Stimulated activated CD4-positive, alpha-beta T cell treated with anti-CD3 and anti-CD28 coated beads, TNF-alpha, amount 100 ng/mL, for 24 hours (primary cell): ENCODE measurements around the gene TREM1.
"Not testable (repeated sequence)": the region's sequence is repeated elsewhere in the genome, so short reads cannot be mapped to it uniquely, and the experiment has no call there.

Experiments used
- DNase-seq, 3 experiments: peaks; one replicate each; pipeline ENCODE4 v3.0.0-alpha.2; 2020; ENCODE audit warnings: low read depth in 3 of 3

The TREM1 gene

DNA sequence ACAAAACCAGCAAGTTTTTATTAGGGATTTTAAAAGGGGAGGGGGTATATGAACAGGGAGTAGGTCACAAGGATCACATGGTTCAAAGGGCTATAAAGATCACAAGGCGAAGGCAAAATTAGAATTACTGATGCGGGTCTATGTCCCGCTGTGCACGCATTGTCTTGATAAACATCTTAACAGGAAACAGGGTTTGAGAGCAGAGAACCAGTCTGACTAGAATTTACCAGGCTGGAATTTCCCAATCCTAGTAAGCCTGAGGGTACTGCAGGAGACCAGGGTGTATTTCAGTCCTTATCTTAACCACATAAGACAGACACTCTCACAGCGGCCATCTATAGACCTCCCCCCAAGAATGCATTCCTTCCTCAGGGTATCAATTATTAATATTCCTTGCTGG, 10.8 kb upstream of the TREM1 start:
- not testable (repeated sequence) for DNase-seq

DNA sequence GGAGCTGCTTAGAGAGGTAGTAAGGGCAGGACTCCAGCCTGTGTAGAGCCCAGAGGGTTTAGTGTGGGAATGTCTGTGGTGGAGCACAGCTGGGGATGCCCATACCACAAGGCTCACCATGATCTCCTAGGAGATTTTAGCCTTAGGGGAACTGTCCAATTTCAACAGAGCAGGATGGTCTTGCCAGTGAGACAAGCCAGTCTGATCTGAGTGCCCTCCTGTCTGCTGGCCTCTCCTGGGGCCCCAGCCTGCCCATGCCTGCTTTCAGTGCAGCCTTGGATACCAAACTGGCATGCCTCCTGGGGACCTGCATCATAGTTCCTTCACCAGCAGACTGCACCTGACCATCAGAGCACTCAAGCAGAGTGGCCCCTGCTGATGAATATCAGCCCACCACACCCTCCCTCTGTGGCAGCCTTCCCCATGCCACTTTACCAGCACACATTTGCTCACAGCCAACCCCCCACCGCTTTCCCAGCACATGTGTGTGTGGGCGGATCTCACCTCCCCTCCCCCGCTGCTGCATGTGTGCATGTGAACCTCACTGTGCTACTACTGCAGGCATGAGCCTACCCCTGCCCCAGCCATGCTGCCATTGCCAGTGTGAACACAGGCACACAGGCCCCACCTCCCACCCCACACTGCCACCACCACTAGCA, 7.9 kb upstream of the TREM1 start:
- DNase-seq: no peak

DNA sequence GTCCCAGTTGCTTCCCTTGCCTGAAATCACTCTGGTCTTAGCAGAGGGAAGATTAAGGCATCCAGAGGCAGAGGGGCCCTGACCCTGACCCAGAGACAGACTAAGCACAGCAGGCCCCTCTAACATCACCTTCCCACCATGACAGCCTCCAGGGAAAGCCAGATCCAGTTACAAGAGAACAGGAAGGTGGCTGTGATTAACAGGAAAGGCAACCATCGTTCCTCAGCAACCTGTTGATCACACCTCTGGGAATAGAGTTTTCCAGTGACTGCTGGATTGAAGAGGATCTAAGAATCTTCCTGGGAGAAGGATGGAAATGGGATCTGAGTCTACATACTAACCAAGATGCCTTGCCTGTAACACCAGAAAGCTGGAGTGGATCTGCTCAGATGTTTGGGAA, 5.2 kb upstream of the TREM1 start:
- DNase-seq: no peak

DNA sequence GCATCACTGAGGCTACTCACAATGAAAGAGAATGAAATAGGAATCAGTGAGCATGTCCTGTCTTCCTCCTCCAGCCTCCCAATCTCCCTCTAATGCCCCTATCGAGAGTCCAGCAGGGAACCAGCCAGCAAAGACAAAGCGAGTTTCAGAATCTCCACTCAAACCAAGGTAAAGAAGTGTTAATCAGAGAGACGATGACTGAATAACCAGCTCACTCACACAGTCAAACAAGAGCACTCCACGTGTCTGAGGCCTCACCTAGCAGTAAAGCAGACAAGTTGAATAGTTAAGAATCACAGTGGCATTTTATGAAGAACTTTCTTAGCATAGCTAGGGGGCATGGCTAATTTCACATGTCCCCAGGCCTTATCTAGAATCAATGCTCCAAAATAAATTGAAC, 3.3 kb upstream of the TREM1 start:
- DNase-seq: no peak

DNA sequence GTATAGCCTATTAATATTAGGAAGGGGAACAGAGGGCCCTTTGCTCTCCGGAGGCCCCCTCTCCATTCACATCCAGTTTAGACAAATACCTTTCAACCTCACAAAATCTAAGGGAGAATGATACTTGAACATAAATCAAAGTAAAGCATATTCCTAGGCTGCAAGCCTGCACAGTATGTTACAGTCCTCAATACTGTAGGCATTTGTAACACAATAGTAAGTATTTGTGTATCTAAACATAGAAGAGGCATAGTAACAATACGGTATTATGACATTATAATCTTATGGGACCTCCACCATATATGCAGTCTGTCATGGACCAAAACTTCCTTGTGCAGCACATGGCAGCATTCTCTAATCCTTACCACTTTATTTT, 2.3 kb upstream of the TREM1 start:
- DNase-seq: no peak

DNA sequence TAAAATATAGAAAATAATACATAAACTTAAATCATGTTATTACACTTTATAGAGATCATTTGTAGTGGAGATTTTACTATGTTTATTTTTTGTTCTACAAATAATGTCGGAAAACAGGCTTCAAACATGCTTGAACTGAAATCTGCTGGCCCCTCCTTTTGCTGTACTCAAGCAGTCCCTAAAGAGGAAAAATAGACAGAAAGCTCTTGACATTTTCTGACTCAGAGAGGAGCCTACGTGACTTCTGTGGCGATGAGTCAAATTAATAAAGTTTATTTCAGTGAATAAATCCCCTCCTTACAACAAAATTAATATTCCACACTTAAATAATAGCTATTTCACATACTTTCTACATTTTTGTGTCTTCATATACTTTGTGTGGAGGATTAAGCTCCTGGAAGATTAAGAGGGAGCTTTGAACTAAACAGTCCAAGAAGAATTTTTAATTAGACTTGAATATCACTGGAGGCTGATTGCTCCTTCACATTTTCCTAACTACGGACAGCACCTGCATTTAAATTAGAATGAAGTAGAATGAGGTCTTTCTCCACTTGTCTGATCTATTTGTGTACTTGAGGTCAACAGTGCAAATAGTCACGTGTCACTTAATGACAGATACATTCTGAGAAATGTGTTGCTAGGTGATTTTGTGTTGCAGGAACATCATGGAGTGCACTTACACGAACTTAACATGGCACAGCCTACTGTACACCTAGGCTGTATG, 1.7 kb upstream of the TREM1 start:
- no peak for DNase-seq

DNA sequence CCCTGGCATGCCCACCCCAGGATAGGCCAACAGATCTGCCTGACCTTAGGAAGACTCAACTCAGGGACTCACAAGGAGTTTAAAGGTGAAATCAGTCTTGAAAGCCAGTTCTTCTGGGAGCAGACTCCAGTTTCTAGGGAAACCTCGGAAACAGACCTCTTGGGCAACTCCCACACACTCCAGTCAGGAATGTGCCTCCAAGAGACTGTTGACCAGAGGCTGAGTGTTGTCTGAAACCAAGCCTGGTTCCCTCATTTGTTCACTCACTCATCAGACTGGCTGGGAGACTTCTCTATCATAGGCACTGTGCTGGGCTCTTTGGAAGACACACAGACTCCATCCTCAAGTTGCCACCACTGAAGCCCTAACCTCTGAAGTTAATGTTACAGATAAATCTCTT, 1.8 kb downstream of the TREM1 start:
- no peak for DNase-seq

DNA sequence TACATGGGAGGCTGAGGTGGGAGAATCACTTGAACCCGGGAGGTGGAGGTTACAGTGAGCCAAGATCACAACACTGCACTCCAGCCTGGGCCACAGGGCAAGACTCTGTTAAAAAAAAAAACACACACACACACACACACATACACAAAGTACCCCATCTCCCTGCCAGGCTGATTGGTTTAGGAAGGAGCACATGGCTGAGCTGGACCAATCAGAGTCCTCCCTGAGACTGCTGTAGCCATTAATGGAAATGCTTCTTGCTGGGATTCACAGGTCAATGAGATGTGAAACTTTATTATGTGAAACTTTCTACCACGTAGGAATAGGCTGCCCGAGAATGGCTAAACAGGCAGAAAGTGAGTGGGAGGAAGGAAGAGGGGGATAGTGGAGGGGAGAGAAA, 2.9 kb downstream of the TREM1 start:
- DNase-seq: no peak

DNA sequence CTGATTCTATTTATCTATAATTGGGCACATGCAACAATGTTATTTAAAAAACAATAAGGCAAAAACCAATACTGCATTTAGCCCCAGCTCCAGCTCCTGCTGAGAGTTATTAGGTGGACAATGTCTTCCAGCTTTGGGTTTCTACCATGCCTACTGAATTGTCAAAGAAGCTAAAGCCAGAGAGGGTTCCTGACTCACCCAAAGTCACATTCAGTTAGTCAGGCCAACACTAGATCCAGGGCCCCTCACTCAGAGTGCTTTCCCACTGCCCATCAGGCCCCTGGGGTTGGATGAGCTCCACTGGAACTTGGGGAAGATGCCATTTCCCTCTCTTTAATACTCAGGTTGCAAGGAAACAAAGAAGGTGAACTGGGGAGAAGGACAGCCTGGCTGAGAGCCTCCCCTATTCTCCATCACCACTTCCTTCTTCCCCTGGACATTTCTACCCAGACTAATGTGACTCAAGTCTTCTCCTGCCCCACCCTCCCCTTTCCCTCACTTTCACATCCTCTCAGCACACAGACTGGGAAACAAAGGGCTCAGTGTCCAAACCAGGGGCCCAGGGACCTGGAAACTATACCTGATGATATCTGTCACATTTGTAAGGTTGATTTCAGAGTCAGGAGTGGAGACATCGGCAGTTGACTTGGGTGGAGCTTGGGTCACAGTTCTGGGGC, 6.0 kb downstream of the TREM1 start:
- no peak for DNase-seq

DNA sequence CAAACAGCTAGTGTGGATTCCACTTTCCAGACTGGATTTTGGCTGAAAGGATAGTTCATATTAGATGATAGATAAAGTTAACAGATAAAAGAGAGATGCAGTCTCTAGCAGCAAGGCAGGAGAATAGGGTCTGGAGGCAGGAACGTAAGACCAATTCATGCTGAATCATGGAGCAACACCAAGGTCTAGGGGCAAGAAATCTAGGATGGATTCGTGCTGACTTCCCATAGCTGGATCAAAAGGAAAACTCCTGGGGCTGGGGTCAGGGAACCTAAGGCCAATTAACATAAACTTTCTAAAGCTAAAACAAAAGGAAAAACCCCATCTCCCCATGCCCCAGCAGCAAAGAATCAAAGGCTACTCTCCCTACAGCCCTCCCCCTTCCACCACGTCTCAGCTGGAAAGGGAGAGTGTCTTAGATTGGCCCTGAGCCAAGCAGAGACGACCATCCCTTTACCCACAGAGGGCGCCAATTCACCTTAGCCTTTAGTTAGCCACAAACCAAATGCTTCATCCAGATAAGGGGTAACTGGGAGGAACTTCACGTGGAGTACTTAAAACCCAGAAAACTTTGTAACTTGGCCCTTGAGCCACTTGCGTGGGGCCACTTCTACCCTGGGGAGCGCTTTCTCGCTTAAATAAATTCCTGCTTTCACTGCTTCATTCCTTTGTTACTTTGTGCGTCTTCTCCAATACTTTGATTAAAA, 7.6 kb downstream of the TREM1 start:
- DNase-seq: peak; percentile 44 to 58 (median 49)

DNA sequence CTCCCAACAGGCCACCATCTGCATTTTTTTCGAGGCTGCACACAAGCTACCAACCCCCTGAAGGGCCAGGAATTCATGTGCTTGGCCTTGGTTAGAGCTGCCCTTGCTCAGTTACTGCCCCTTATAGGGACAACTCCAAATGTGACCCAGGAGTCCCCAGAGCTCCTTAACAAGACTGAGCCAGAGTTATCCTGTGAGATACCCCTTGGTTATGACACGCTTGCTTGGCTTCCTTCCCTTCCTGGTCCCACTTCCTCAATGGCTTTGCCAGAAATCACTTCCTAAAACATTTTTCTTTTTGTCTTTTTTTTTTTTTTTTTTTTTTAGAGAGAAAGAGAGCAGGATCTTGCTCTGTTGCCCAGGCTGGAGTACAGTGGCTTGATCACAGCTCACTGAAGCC, 8.9 kb downstream of the TREM1 start:
- no peak for DNase-seq

DNA sequence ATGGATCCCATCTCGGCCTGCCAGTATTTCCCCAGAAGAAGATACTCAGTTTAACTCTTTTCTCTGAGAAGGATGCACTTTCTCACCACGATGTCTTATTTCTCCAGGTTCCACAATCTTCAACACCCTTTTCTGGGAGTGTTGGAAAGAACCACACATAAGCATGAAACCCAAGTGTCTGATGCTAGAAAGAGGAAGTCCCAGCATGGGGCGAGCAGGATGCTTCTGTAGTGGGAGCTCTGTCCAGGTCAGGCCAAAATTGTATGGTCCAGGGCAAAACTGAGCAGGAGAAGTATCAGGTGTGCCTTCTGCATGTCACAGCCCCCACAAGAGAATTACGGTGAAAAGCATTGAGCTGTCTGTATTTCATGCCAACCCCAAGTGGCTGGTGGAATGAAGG, 11.0 kb downstream of the TREM1 start:
- no peak for DNase-seq

DNA sequence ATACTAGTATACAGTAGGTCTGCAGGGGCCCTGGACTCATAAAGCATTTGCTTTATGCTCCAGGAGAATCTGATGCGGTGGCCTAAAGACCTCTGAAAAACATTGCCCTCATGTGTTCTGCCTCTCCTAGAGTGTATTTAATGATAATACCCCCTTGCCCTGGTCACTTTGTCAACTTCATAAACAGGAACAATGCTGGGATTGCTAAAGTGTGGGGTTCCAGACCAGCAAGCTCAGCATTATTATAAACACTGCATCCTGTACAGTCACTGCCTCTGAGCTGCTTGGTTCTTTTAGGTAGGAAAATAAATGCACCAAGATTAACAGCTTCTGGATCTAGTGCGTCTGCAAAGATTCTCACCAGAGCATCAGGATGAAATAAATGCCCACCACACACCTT, 12.2 kb downstream of the TREM1 start:
- no peak for DNase-seq

DNA sequence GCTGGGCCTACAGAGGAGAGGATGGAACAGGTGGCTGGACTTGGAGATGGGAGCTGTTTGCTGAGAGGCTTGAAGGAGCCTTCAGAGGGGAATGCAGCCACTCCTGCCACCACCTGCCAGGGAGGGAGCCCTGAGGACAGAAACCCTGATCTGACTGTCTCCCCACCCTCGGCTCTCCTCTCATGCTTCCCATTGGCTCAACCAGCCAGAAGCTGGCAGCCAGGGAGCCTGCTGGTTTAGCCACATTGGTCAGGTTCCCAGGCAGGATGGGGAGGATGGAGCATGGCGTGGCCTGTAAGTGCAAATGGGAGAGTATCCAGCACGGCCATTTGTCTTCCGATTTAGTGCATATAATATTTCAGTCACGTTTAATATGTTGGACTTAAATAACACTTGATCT, 12.8 kb downstream of the TREM1 start:
- no peak for DNase-seq

DNA sequence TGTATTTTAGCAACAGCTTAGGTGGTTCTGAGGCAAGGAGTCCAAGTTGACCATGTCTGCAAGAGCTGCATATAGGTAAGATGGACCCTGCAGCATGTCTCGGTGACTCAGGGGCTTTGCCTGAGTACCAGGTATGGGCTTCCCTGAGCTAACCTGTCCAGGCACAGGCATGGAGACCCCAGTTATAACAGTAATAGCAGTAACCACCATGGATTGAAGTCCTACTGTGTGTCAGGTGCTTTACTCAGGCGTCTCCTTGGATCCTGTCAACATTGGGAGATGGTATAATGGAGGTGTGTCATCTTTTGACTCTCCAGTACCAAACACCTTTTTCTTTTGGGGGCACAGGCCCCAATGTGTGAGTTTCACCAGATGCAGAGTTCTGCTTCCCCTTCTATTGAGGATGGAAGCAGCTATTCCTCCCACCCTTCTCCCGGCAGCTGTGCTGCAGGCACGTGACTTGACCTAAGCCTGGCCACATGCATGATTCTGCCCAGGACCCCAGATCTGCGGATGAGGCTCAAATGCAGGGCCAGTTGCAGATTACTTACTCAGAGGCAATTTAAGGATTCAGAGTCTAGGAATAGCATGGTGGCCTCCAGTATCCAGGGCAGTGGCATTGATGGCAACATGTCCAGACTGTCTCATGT, 13.8 kb downstream of the TREM1 start:
- DNase-seq: no peak

DNA sequence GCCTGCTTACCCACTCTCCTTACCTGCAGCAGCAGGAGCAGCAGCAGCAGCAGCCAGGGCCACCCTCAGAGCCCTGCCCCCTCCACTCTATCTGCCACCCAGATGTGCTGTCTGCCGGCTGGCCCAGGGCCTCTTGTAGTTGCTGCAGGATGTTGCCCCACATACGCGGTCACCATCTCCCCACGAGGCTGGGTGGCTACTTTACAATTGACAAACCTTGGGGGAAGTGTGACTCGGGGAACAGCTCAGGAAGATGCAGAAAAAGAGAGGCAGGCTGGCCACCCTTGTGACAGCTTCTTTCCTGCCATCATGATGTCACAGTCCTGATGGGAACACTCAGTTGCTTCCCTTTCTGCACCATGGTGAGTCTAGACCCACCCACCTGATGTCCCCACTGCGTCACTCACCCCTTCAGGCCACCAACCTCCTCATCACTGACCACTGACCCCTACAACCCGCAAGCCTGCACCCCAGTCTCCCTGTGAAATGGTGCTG, 14.5 kb downstream of the TREM1 start:
- no peak for DNase-seq

DNA sequence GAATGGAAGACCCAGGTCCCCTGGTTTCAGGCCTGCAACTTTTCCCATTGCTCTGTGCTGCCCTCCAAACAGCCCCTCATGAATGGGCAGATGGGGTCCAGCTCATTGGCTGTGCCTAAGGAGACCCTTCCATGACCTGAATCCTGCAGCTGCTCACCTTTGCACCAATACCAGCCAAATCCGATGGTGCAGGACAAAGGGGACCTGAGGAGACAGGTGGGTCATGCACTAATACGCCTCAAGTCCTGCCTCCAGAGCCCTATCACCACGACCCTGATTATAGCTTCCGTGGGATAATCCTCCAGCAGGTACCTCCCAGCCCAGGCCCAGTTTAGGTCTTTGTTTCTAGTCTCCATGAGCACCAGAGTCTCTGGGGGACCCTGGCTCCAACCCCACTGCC, 16.8 kb downstream of the TREM1 start:
- DNase-seq: no peak

DNA sequence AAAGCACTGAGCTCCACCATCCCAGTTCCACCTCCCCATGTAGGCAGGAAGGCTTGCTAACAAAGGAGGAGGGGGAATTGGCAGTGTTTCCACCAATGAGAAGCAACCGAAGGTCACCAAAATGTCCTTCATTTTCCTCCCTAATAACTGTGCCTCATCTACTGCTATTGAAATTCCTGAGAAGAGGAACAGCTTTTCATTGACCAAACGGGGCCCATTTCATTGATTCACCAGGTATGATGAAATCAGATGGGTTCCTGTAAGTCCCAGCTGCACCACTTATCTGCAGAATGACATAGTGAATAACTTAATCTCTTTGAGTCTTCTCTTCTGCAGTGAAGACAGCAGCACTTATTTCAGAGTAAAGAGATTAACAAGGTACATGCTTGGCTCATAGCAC, 17.3 kb downstream of the TREM1 start:
- DNase-seq: no peak

DNA sequence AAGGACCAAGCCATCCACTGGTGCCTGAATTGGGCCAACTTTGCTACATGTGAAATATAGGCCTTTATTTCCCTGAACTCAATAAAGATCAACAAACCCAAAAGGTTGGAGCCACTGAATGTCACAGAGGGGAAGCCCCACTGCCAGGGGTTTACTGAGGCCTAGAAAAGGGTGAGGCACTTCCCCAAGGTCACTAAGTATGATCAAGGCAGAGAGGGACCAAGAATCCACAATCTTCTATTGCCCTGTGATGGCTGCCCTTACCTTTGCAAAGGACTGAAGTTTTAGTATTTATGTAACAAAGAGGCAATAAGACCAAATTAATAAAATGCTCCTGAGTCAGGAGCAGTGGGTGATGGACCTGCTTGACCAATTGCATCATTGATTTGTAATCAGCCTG, 18.0 kb downstream of the TREM1 start:
- DNase-seq: no peak

DNA sequence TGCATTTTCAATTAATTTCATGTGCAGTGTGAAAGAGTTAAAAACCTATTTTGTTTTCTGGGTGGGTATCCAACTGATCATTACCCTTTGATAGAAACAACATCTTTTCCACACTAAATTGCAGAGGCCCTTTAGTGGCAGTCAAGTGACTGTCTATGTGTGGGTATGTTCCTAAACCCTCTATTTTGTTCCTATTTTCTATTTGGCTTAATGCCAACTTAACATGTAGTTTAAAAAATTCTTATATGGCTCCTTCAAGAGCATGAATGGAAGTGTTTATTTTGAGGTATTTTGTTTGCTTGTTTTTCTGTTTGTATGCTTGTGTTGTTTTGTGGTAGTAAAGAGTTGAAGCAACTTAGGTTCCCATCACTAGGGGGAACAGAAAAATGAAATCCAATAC, 19.9 kb downstream of the TREM1 start:
- DNase-seq: no peak

DNA sequence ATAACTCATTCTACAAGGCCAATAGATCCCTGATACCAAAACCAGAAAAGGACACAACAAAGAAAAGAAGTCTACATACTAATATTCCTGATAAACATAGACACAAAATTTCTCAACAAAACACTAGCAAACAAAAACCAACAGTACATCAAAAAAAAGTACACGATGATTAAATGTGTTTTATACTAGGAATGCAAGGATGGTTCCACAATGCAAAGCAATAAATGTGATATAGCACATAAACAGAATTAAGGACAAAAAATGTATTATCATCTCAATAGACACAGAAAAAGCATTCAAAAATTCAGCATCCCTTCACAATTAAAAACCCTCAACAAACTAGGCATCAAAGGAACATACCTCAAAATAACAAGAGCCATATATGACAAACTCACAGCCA, 23.2 kb downstream of the TREM1 start:
- DNase-seq: no peak

DNA sequence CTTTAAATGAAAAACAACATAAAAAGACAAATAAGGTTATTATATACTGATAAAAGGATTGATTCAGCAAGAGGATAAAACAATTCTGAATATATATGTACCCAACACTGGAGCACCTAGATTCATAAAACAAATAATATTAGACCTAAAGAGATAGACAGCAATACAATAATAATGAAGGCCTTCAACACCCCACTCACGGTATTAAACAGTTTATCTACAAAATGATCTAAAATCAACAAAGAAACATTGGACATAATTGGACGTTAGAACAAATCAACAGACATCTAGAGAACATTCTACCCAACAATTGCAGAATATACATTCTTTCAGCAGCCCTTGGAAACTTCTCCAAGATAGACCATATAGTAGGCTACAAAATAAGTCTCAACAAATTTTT, 24.1 kb downstream of the TREM1 start:
- DNase-seq: no peak
